HCT116 (cell line): ENCODE measurements around the gene UTP20. TPM values are rescaled to one million over a fixed set of nuclear protein-coding genes. Genes with fewer than 3 reads are reported as not detected.

Experiments used
- ATAC-seq: fragments of 200-7000 bp; cut with Tn5 transposase; 2 replicates; pipeline ENCODE4 v1.9.1; 2020; ENCODE audit warnings: mild to moderate bottlenecking, moderate library complexity
- BruUV-seq: library from RNA; stranded (reverse); fragments of 400-500 nt; replicated peaks from 2 replicates; lab custom pipeline; 2021; lab: Mats Ljungman, UMichigan
- CTCF ChIA-PET: fragments of 300-600 bp; sonication (Branson Sonifier 250); formaldehyde crosslinking; loops from one replicate; lab custom pipeline; 2021; ENCODE audit warnings: antibody characterized with exemption; lab: Charles Lee
- POLR2A ChIA-PET: fragments of 300-600, 350-600 bp; sonication (Branson Sonifier 250); formaldehyde crosslinking; loops from one replicate; lab custom pipeline; 2021; ENCODE audit warnings: antibody characterized with exemption; lab: Charles Lee
- RAD21 ChIA-PET, 2 experiments: fragments of 300-600 bp; sonication (Branson Sonifier 250); formaldehyde crosslinking; loops; one replicate each; lab custom pipeline; 2023; ENCODE audit warnings: low total read pairs in 2 of 2; ENCODE audit not compliant: uncharacterized antibody in 2 of 2, unreplicated experiment in 2 of 2, low non-redundant PET in 1 of 2; lab: Charles Lee
- DNase-seq: peaks from one replicate; pipeline ENCODE4 v3.0.0-alpha.2; 2010; ENCODE audit warnings: low read depth, low spot score
- H2AFZ ChIP-seq: fragments of 200-600 bp; shearing (Covaris generic), sonication (generic); 2 replicates; pipeline ENCODE4 v1.6.1; 2017; ENCODE audit warnings: low read depth, mixed run types, mixed read lengths, antibody characterized with exemption, low read length; ENCODE audit not compliant: poor library complexity, severe bottlenecking
- H3K27ac ChIP-seq: 2 replicates; pipeline ENCODE4 v1.5.1; 2012; ENCODE audit warnings: low read depth, low read length
- H3K27me3 ChIP-seq: fragments of 200-600 bp; sonication (generic); 2 replicates; pipeline ENCODE4 v1.6.1; 2016; ENCODE audit warnings: mixed run types, low read length, mixed read lengths; ENCODE audit not compliant: insufficient read depth
- H3K36me3 ChIP-seq, 2 experiments: fragments of 200-500 bp in 1 of 2; fragments of 200-600 bp in 1 of 2; sonication (Bioruptor generic) in 1 of 2; sonication (generic) in 1 of 2; 2 replicates each; pipeline versions ENCODE4 v1.5.1 to v1.6.1; 2014 to 2016; ENCODE audit warnings: low read length in 2 of 2, inconsistent platforms in 1 of 2, mixed read lengths in 1 of 2, mixed run types in 1 of 2; ENCODE audit not compliant: insufficient read depth in 2 of 2, control insufficient read depth in 1 of 2
- H3K4me1 ChIP-seq, 2 experiments: fragments of 200-600 bp in 1 of 2; sonication (generic) in 1 of 2; 2 replicates each; pipeline versions ENCODE4 v1.5.1 to v1.6.1; 2012 to 2017; ENCODE audit warnings: low read length in 2 of 2, inconsistent platforms in 1 of 2, mild to moderate bottlenecking in 1 of 2, mixed read lengths in 1 of 2, mixed run types in 1 of 2, moderate library complexity in 1 of 2; ENCODE audit not compliant: insufficient read depth in 2 of 2, control insufficient read depth in 1 of 2
- H3K4me2 ChIP-seq: fragments of 200-600 bp; sonication (generic); 2 replicates; pipeline ENCODE4 v1.6.1; 2017; ENCODE audit warnings: mixed run types, low read length, mixed read lengths
- H3K4me3 ChIP-seq, 2 experiments: fragments of 200-600 bp in 1 of 2; sonication (generic) in 1 of 2; replicated peaks in 1 of 2; 2 replicates each; pipeline ENCODE4 v1.5.1; 2011 to 2016; ENCODE audit warnings: low read length in 2 of 2, control low read depth in 1 of 2, low read depth in 1 of 2, mild to moderate bottlenecking in 1 of 2, mixed read lengths in 1 of 2, mixed run types in 1 of 2
- H3K79me2 ChIP-seq: fragments of 200-600 bp; sonication (generic); 2 replicates; pipeline ENCODE4 v1.6.1; 2017; ENCODE audit warnings: mild to moderate bottlenecking, mixed run types, low read length, moderate library complexity, mixed read lengths; ENCODE audit not compliant: insufficient read depth
- H3K9ac ChIP-seq: fragments of 200-600 bp; sonication (generic); 2 replicates; pipeline ENCODE4 v1.6.1; 2016; ENCODE audit warnings: low read length, mixed read lengths
- H3K9me2 ChIP-seq: fragments of 200-600 bp; sonication (generic), shearing (Covaris generic); 2 replicates; pipeline ENCODE4 v1.6.1; 2017; ENCODE audit warnings: mixed run types, mild to moderate bottlenecking, moderate library complexity; ENCODE audit not compliant: insufficient read depth
- H3K9me3 ChIP-seq, 2 experiments: fragments of 200-500 bp in 1 of 2; fragments of 200-600 bp in 1 of 2; sonication (Bioruptor generic) in 1 of 2; sonication (generic) in 1 of 2; 2 replicates each; pipeline ENCODE4 v1.6.1; 2014 to 2017; ENCODE audit warnings: low read length in 2 of 2, mixed read lengths in 2 of 2, inconsistent platforms in 1 of 2, low read depth in 1 of 2, mild to moderate bottlenecking in 1 of 2, mixed run types in 1 of 2, moderate library complexity in 1 of 2; ENCODE audit not compliant: control insufficient read depth in 1 of 2, insufficient read depth in 1 of 2
- H4K20me1 ChIP-seq: fragments of 200-600 bp; sonication (generic), shearing (Covaris generic); 2 replicates; pipeline ENCODE4 v1.6.1; 2017; ENCODE audit warnings: mixed run types, mild to moderate bottlenecking, moderate library complexity; ENCODE audit not compliant: insufficient read depth
- CEBPB ChIP-seq: IDR thresholded peaks from 2 replicates; pipeline ENCODE4 v1.6.1; 2012; ENCODE audit warnings: low read depth
- EGR1 ChIP-seq: IDR thresholded peaks from 2 replicates; pipeline ENCODE4 v1.6.1; 2012; ENCODE audit warnings: low read depth
- ELF1 ChIP-seq: IDR thresholded peaks from 2 replicates; pipeline ENCODE4 v1.6.1; 2012; ENCODE audit warnings: low read depth, borderline replicate concordance
- JUND ChIP-seq: IDR thresholded peaks from 2 replicates; pipeline ENCODE4 v1.6.1; 2012
- POLR2AphosphoS5 ChIP-seq: IDR thresholded peaks from 2 replicates; pipeline ENCODE4 v1.6.1; 2011; ENCODE audit warnings: mild to moderate bottlenecking, low read depth, low read length, moderate library complexity
- SRF ChIP-seq: IDR thresholded peaks from 2 replicates; pipeline ENCODE4 v1.6.1; 2012; ENCODE audit warnings: low read depth
- TCF7L2 ChIP-seq: IDR thresholded peaks from 2 replicates; pipeline ENCODE4 v1.7.0; 2011; ENCODE audit warnings: borderline replicate concordance, inconsistent platforms; ENCODE audit not compliant: insufficient read depth, insufficient read length; ENCODE audit errors: extremely low read depth
- YY1 ChIP-seq: IDR thresholded peaks from 2 replicates; pipeline ENCODE4 v1.6.1; 2011; ENCODE audit warnings: low read length, low read depth, moderate library complexity, mild to moderate bottlenecking; ENCODE audit not compliant: insufficient replicate concordance; ENCODE audit errors: extremely low read depth
- ZFX ChIP-seq: fragments of 450-650 bp; IDR thresholded peaks from 2 replicates; pipeline ENCODE4 v1.6.1; 2017
- intact Hi-C: fragments of 100-400 bp; cut with micrococcal nuclease; formaldehyde crosslinking; loops from 2 replicates; pipeline ENCODE4 v1.10.0; 2022
- total RNA-seq: library from RNA; stranded (reverse); gene quantifications from one replicate; pipeline ENCODE4 v1.2.1, GENCODE V29; 2021; ENCODE audit not compliant: unreplicated experiment
- TF ChIP-seq, protein P1 (sequence below): IDR thresholded peaks from 2 replicates; pipeline ENCODE4 v1.6.1; 2012; ENCODE audit warnings: low read depth
- TF ChIP-seq, protein P2 (sequence below): IDR thresholded peaks from 2 replicates; pipeline ENCODE4 v1.6.1; 2012

Gene UTP20
- total RNA-seq, 1 experiment from 2014 or later = 19.3 TPM

DNA sequence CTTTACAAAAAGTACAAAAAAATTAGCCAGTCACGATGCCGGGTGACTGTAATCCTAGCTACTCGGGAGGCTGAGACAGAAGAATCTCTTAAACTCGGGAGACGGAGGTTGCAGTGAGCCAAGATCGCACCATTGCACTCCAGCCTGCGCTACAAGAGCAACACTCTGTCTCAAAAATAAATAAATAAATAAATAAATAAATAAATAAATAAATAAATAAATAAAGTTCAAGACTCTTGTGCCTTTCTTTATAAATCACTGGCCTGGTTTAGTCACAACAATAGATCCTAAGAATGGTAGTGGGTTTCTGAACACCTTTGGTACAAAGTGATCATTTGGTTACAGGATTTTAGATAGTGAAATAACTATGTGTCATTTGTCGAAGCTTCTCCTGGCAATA is 81.5 kb downstream of the UTP20 start:
- no peak for DNase-seq
- no peak for TF ChIP-seq EGR1
- no peak for TF ChIP-seq YY1
- no peak for TF ChIP-seq POLR2AphosphoS5
- no peak for TF ChIP-seq ZFX
- no peak for TF ChIP-seq SRF
- no peak for TF ChIP-seq ELF1
- TF ChIP-seq, protein P1, sequence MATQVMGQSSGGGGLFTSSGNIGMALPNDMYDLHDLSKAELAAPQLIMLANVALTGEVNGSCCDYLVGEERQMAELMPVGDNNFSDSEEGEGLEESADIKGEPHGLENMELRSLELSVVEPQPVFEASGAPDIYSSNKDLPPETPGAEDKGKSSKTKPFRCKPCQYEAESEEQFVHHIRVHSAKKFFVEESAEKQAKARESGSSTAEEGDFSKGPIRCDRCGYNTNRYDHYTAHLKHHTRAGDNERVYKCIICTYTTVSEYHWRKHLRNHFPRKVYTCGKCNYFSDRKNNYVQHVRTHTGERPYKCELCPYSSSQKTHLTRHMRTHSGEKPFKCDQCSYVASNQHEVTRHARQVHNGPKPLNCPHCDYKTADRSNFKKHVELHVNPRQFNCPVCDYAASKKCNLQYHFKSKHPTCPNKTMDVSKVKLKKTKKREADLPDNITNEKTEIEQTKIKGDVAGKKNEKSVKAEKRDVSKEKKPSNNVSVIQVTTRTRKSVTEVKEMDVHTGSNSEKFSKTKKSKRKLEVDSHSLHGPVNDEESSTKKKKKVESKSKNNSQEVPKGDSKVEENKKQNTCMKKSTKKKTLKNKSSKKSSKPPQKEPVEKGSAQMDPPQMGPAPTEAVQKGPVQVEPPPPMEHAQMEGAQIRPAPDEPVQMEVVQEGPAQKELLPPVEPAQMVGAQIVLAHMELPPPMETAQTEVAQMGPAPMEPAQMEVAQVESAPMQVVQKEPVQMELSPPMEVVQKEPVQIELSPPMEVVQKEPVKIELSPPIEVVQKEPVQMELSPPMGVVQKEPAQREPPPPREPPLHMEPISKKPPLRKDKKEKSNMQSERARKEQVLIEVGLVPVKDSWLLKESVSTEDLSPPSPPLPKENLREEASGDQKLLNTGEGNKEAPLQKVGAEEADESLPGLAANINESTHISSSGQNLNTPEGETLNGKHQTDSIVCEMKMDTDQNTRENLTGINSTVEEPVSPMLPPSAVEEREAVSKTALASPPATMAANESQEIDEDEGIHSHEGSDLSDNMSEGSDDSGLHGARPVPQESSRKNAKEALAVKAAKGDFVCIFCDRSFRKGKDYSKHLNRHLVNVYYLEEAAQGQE = no peak
- Histone ChIP-seq H3K27ac (no peak overlapping the region), H3K9me2 (no peaks in the 10 kb centered on the region), H3K9ac (no peak overlapping the region), H3K36me3 (peaks cover 16 to 24% of the 10 kb centered on the region in 2 experiments; a peak in 3 of 4 replicates), H3K9me3 (no peaks in the 10 kb centered on the region), H4K20me1 (no peaks in the 10 kb centered on the region), H3K79me2 (no peaks in the 10 kb centered on the region), H3K27me3 (no peaks in the 10 kb centered on the region), H3K4me1 (no peaks in the 10 kb centered on the region), H2AFZ (no peak overlapping the region), H3K4me3 (no peak overlapping the region), H3K4me2 (no peak overlapping the region)
- ATAC-seq = no peak
- CTCF ChIA-PET = no interaction called here
- RAD21 ChIA-PET = no interaction called here
- no TSS peak for BruUV-seq
- POLR2A ChIA-PET = no interaction called here
- intact Hi-C loops = no loop called here

DNA sequence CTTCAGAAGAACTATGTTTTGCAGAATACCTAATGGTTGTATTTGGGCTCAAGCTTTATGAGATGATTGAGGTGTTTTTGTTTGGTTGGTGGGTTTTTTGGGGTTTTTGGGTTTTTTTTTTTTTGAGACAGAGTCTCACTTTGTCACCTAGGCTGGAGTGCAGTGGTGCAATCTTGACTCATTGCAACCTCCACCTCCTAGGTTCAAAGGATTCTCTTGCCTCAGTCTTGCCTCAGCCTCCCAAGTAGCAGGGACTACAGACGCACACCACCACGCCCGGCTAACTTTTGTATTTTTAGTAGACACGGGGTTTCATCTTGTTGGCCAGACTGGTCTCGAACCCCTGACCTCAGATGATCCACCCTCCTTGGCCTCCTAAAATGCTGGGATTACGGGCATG is 88.1 kb downstream of the UTP20 start:
- no peaks in the 10 kb centered on the region for H3K9me3 ChIP-seq
- intact Hi-C loops = no loop called here
- BruUV-seq = no TSS peak
- no peaks in the 10 kb centered on the region for H3K4me1 ChIP-seq
- ChIA-PET RAD21 (no interaction called here), CTCF (no interaction called here), POLR2A (no interaction called here)
- no peak for ATAC-seq
- no peaks in the 10 kb centered on the region for H3K79me2 ChIP-seq
- TF ChIP-seq TCF7L2 (no peak), CEBPB (no peak), JUND (no peak), YY1 (no peak)
- TF ChIP-seq, protein P2, sequence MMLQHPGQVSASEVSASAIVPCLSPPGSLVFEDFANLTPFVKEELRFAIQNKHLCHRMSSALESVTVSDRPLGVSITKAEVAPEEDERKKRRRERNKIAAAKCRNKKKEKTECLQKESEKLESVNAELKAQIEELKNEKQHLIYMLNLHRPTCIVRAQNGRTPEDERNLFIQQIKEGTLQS = no peak
- peaks cover 21 to 61% of the 10 kb centered on the region in 2 experiments; a peak in 3 of 4 replicates for H3K36me3 ChIP-seq
- no peak overlapping the region for H3K9ac ChIP-seq
- H3K9me2 ChIP-seq = no peaks in the 10 kb centered on the region
- H3K4me3 ChIP-seq = no peak overlapping the region
- H2AFZ ChIP-seq = no peak overlapping the region
- no peaks in the 10 kb centered on the region for H4K20me1 ChIP-seq
- no peak for DNase-seq
- no peaks in the 10 kb centered on the region for H3K27me3 ChIP-seq
- no peak overlapping the region for H3K27ac ChIP-seq
- H3K4me2 ChIP-seq = no peak overlapping the region
